Vagina (tissue), 2 donors: ENCODE measurements around the gene CDH13. TPM values are rescaled to one million over a fixed set of nuclear protein-coding genes. Genes with fewer than 3 reads are reported as not detected.

Experiments
- DNase-seq, 2 donors: peaks; one replicate each; pipeline ENCODE4 v3.0.0-alpha.2; 2017; ENCODE audit errors: extremely low spot score in 2 of 2
- H3K27ac ChIP-seq: fragments of 200-600 bp; sonication (generic); one replicate; pipeline ENCODE4 v1.5.1; 2019
- H3K27me3 ChIP-seq: fragments of 200-600 bp; sonication (generic); one replicate; pipeline ENCODE4 v1.5.1; 2019
- H3K36me3 ChIP-seq, 2 donors: fragments of 200-600 bp; sonication (generic); one replicate each; pipeline ENCODE4 v1.5.1; 2017 to 2019
- H3K4me1 ChIP-seq: fragments of 200-600 bp; sonication (generic); one replicate; pipeline ENCODE4 v1.5.1; 2019
- H3K4me3 ChIP-seq, 2 donors: fragments of 200-600 bp; sonication (generic); 1 replicate in 1 of 2; 2 replicates in 1 of 2; pipeline ENCODE4 v1.5.1; 2016 to 2019
- H3K9me3 ChIP-seq: fragments of 200-600 bp; sonication (generic); one replicate; pipeline ENCODE4 v1.5.1; 2019
- POLR2A ChIP-seq, 2 donors: fragments of 450-650 bp; IDR thresholded peaks; one replicate each; pipeline ENCODE4 v1.6.1; 2017; ENCODE audit warnings: antibody characterized with exemption in 2 of 2, mild to moderate bottlenecking in 2 of 2, moderate library complexity in 2 of 2
- POLR2AphosphoS5 ChIP-seq, 2 donors: sonication (generic); formaldehyde crosslinking; IDR thresholded peaks; one replicate each; pipeline ENCODE4 v1.9.0; 2017; ENCODE audit warnings: antibody characterized with exemption in 2 of 2, mild to moderate bottlenecking in 2 of 2, low read depth in 1 of 2; ENCODE audit not compliant: insufficient read depth in 1 of 2
- intact Hi-C: fragments of 100-400 bp; cut with DNase I; formaldehyde crosslinking; loops from one replicate; pipeline ENCODE4 v1.15.1; 2023
- total RNA-seq: library from RNA; depleted of rRNA; stranded (reverse); fragments of >200 nt; gene quantifications from one replicate; pipeline ENCODE4 v1.2.3, GENCODE V29; 2016
- TF ChIP-seq, protein P1 (sequence below), 3 experiments: fragments of 450-650 bp in 2 of 3; fragments of 200-600 bp in 1 of 3; sonication (generic) in 1 of 3; IDR thresholded peaks; one replicate each; pipeline ENCODE4 v1.5.1; 2017 to 2019; ENCODE audit warnings: antibody characterized with exemption in 3 of 3, mild to moderate bottlenecking in 2 of 3, moderate library complexity in 2 of 3

The CDH13 gene
- total RNA-seq, 1 donor from 2014 or later, result 123 TPM

DNA sequence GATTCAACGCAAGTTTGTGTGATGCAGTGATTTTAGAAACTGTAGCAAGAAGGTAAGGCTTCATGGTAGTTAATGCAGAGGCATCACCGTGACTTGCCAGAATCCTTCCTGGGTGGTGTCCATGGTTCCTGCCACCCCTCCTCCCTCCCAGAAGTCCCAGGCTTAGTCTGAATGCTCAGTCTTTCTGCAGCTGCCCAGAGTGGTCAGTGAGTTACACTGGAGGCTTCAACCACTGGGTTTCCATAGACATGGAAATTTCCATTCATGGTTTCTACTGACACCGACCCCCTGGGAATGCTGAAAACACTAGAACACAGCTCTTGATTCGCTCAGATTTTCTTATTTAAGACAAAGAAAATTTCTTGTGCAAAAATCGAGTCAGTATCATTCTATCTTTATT is 1021.6 kb downstream of the CDH13 start:
- Histone ChIP-seq H3K4me1 (no peaks in the 10 kb centered on the region), H3K27me3 (no peaks in the 10 kb centered on the region), H3K9me3 (no peaks in the 10 kb centered on the region), H3K4me3 (no peak overlapping the region), H3K36me3 (no peaks in the 10 kb centered on the region), H3K27ac (no peak overlapping the region)
- intact Hi-C loops, result no loop called here
- DNase-seq, result no peak
- TF ChIP-seq, protein P1, sequence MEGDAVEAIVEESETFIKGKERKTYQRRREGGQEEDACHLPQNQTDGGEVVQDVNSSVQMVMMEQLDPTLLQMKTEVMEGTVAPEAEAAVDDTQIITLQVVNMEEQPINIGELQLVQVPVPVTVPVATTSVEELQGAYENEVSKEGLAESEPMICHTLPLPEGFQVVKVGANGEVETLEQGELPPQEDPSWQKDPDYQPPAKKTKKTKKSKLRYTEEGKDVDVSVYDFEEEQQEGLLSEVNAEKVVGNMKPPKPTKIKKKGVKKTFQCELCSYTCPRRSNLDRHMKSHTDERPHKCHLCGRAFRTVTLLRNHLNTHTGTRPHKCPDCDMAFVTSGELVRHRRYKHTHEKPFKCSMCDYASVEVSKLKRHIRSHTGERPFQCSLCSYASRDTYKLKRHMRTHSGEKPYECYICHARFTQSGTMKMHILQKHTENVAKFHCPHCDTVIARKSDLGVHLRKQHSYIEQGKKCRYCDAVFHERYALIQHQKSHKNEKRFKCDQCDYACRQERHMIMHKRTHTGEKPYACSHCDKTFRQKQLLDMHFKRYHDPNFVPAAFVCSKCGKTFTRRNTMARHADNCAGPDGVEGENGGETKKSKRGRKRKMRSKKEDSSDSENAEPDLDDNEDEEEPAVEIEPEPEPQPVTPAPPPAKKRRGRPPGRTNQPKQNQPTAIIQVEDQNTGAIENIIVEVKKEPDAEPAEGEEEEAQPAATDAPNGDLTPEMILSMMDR (IDR thresholded peaks at IDR 0.05), result no peak
- TF ChIP-seq POLR2AphosphoS5 (IDR thresholded peaks at IDR 0.05; ENCODE audit: insufficient read depth in 1 of 2, low read depth in 1 of 2) (no peak), POLR2A (IDR thresholded peaks at IDR 0.05) (no peak)

DNA sequence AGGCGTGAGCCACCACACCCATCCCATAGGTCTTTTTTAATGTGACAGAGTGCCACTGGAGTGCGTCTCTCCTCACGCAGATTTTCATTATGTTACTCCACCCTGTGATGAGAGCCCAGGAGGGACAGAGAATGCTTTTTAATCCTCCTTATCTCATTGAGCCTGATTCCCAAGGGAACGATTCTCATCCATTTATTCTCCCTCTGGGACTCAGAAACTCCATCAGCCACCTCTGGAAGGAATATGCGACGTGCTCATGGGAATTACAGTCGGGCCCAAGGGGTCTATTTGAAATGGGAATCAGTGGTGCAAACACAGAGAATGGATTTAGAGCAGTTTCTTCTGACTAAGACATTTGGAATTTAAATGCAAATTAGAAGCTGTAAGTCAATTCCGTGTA is 1025.1 kb downstream of the CDH13 start:
- TF ChIP-seq POLR2A (IDR thresholded peaks at IDR 0.05) (no peak), POLR2AphosphoS5 (IDR thresholded peaks at IDR 0.05; ENCODE audit: insufficient read depth in 1 of 2, low read depth in 1 of 2) (no peak)
- TF ChIP-seq, protein P1 (IDR thresholded peaks at IDR 0.05), result no peak
- no peak for DNase-seq
- intact Hi-C loops, result no loop called here

DNA sequence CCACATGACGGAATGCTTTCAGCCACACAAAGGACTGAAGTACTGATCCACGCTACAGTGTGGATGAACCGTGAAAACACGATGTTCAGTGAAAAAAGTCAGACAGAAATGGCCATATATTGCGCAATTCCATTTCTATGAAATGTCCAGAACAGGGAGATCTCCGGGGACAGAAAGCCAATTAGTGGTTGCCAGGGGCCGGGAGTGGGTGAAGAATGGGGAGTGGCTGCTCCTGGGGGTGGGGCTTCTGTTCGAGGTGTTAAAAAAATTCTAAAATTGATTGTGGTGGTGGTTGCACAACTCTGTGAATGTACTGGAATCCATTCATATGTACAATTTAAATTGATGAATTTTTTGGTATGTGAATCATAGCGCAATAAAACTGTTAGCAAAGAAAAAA is 1026.2 kb downstream of the CDH13 start:
- TF ChIP-seq POLR2A (IDR thresholded peaks at IDR 0.05) (no peak), POLR2AphosphoS5 (IDR thresholded peaks at IDR 0.05; ENCODE audit: insufficient read depth in 1 of 2, low read depth in 1 of 2) (no peak)
- TF ChIP-seq, protein P1 (IDR thresholded peaks at IDR 0.05), result no peak
- no peaks in the 10 kb centered on the region for H3K27me3 ChIP-seq
- H3K4me1 ChIP-seq, result no peaks in the 10 kb centered on the region
- intact Hi-C loops, result no loop called here
- no peaks in the 10 kb centered on the region for H3K36me3 ChIP-seq
- H3K4me3 ChIP-seq, result no peak overlapping the region
- H3K27ac ChIP-seq, result no peak overlapping the region
- DNase-seq, result no peak
- no peaks in the 10 kb centered on the region for H3K9me3 ChIP-seq

More for the DNA sequence above, 1025.1 kb downstream of the CDH13 start:
- no peaks in the 10 kb centered on the region for H3K9me3 ChIP-seq
- no peak overlapping the region for H3K4me3 ChIP-seq
- no peak overlapping the region for H3K27ac ChIP-seq
- H3K4me1 ChIP-seq, result no peaks in the 10 kb centered on the region
- H3K36me3 ChIP-seq, result no peaks in the 10 kb centered on the region
- no peaks in the 10 kb centered on the region for H3K27me3 ChIP-seq

DNA sequence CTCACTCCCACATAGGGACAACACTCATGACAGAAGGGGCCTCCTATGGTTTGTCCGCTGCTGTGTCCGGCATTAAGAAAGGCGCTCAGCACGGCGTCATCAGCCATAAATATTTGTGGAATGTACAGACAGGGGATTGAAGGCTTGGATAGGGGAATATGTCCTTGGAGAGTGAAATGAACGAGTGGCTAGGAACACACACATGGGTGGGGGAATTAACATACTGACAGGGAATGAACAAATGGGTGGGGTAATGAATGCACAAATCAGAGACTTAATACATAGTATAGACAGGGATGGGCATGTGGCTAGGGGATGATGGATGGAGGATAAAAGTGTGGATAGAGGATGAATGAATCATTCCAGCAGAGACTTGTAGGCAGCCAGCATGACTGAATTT is 1027.0 kb downstream of the CDH13 start:
- TF ChIP-seq POLR2AphosphoS5 (IDR thresholded peaks at IDR 0.05; ENCODE audit: insufficient read depth in 1 of 2, low read depth in 1 of 2), result no peak
- TF ChIP-seq POLR2A (IDR thresholded peaks at IDR 0.05), result no peak
- TF ChIP-seq, protein P1 (IDR thresholded peaks at IDR 0.05), result no peak
- H3K27me3 ChIP-seq, result no peaks in the 10 kb centered on the region
- H3K4me1 ChIP-seq, result no peaks in the 10 kb centered on the region
- H3K27ac ChIP-seq, result no peak overlapping the region
- no peak for DNase-seq
- intact Hi-C loops, result no loop called here
- no peak overlapping the region for H3K4me3 ChIP-seq
- H3K36me3 ChIP-seq, result no peaks in the 10 kb centered on the region
- no peaks in the 10 kb centered on the region for H3K9me3 ChIP-seq

DNA sequence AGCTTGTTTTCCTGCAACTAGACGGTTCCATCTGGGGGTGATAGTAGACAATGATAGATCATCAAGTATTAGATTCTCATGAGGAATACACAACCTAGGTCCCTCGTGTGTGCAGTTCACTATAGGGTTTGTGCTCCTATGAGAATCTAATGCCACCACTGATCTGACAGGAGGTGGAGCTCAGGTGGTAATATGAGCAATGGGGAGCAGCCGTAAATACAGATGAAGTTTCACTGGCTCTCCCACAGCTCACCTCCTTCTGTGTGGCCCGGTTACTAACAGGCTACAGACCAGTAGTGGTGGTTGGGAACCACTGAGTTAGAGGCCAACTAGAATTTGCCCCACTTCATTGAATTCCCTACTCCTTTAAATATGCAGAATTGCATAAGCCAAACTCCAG is 1033.5 kb downstream of the CDH13 start:
- Histone ChIP-seq H3K4me3 (no peak overlapping the region), H3K4me1 (no peaks in the 10 kb centered on the region)
- no peak for DNase-seq

More for the DNA sequence above, 1033.5 kb downstream of the CDH13 start:
- Histone ChIP-seq H3K36me3 (no peaks in the 10 kb centered on the region), H3K9me3 (no peaks in the 10 kb centered on the region), H3K27ac (no peak overlapping the region), H3K27me3 (no peaks in the 10 kb centered on the region)
- intact Hi-C loops, result no loop called here
- TF ChIP-seq, protein P1 (IDR thresholded peaks at IDR 0.05), result no peak
- TF ChIP-seq POLR2A (IDR thresholded peaks at IDR 0.05) (no peak), POLR2AphosphoS5 (IDR thresholded peaks at IDR 0.05; ENCODE audit: insufficient read depth in 1 of 2, low read depth in 1 of 2) (no peak)
